Endometrium (tissue), 2 donors: ENCODE results near the gene GAREM2.

Experiments used
- FAIRE-seq: peaks from 2 replicates; lab custom pipeline; 2012; peaks lifted over from hg19 to GRCh38; lab: Jason Lieb, UNC
- donor health status: control.
- donor health status: control.

The GAREM2 gene

DNA sequence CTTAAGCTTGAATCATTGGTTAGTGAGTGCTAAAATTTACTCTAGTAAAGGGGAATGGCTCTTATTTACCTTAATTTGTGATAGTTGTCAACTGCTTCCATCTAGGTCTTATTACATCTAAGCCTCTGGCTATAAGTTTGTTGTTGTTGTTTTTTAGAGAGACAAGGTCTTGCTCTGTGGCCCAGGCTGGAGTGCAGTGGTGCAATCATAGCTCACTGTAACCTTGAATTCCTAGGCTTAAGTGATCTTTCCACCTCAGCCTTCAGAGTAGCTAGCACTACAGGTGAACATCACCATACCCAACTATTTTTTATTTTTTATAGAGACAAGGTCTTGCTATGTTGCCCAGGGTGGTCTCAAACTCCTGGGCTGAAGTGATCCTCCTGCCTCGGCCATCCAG is 65.0 kb downstream of the GAREM2 start:
- no peak for FAIRE-seq

DNA sequence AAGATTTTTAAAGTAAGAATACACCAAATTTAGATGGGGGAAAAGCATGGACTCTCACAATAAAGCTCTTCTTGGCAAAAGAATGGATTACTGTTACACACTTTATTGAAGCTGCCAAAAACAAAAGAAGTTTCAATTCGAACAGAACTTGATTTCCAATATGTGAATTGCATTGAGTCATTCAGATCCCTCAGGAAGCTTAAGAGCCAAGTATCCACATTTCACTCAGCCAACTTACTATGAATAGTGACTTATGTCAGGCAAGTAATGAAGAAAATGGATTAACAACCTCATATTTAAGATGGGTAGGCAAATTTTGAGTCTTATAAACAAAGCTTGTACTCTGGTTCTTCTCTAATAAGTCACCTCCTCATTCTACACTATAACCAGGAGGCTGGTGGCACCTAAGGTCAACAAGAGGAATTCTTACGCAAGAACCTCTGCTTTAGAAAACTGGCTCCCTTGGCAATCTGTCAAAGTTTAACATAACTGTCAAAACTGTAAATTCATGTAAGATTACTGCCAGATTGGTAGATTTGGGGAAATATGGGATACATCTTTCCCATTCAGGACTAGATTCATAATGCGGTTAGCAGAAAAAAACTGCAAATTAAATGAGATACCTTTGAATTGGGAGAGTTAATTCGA is 65.5 kb downstream of the GAREM2 start:
- no peak for FAIRE-seq
